ENCODE data around the gene RAD1.

RAD1 gene

GRCh38 chr5:34944460-34945047, 29.2 kb upstream of the RAD1 start:
- TF ChIP-seq CTCF (IDR thresholded peaks at IDR 0.05; ENCODE audit: poor library complexity, severe bottlenecking), result no peak
- no peaks in the 10 kb centered on the region for H3K9me3 ChIP-seq (ENCODE audit: severe bottlenecking)
- H3K27me3 ChIP-seq (ENCODE audit: insufficient read depth, poor library complexity, severe bottlenecking), result no peaks in the 10 kb centered on the region
- no peaks in the 10 kb centered on the region for H3K4me1 ChIP-seq (ENCODE audit: insufficient read depth, poor library complexity, severe bottlenecking)
- DNase-seq (ENCODE audit: low spot score), result no peak
- no peak overlapping the region for H3K27ac ChIP-seq (ENCODE audit: poor library complexity, severe bottlenecking)
- no peak overlapping the region for H3K4me3 ChIP-seq (ENCODE audit: severe bottlenecking)
- peaks cover 80% of the 10 kb centered on the region for H3K36me3 ChIP-seq (ENCODE audit: low read depth)
- ATAC-seq (ENCODE audit: low read depth), result no peak

- TF ChIP-seq CTCF (IDR thresholded peaks at IDR 0.05; ENCODE audit: poor library complexity, severe bottlenecking), result no peak
- H3K36me3 ChIP-seq (ENCODE audit: low read depth), result peaks cover 81% of the 10 kb centered on the region
These were observed 28.7 kb upstream of the RAD1 start for GRCh38 chr5:34944044-34944443.

GRCh38 chr5:34941936-34942335, 26.6 kb upstream of the RAD1 start:
- H3K27me3 ChIP-seq (ENCODE audit: insufficient read depth, poor library complexity, severe bottlenecking), result no peaks in the 10 kb centered on the region
- no peaks in the 10 kb centered on the region for H3K9me3 ChIP-seq (ENCODE audit: severe bottlenecking)
- DNase-seq (ENCODE audit: low spot score), result no peak
- no peaks in the 10 kb centered on the region for H3K4me1 ChIP-seq (ENCODE audit: insufficient read depth, poor library complexity, severe bottlenecking)
- TF ChIP-seq CTCF (IDR thresholded peaks at IDR 0.05; ENCODE audit: poor library complexity, severe bottlenecking), result no peak
- H3K27ac ChIP-seq (ENCODE audit: poor library complexity, severe bottlenecking), result no peak overlapping the region
- peaks cover 91% of the 10 kb centered on the region for H3K36me3 ChIP-seq (ENCODE audit: low read depth)
- H3K4me3 ChIP-seq (ENCODE audit: severe bottlenecking), result no peak overlapping the region
- no peak for ATAC-seq (ENCODE audit: low read depth)

More at GRCh38 chr5:34944044-34944443, 28.7 kb upstream of the RAD1 start:
- Histone ChIP-seq H3K4me3 (ENCODE audit: severe bottlenecking) (no peak overlapping the region), H3K9me3 (ENCODE audit: severe bottlenecking) (no peaks in the 10 kb centered on the region), H3K27ac (ENCODE audit: poor library complexity, severe bottlenecking) (no peak overlapping the region), H3K4me1 (ENCODE audit: insufficient read depth, poor library complexity, severe bottlenecking) (no peaks in the 10 kb centered on the region), H3K27me3 (ENCODE audit: insufficient read depth, poor library complexity, severe bottlenecking) (no peaks in the 10 kb centered on the region)
- DNase-seq (ENCODE audit: low spot score) (no peak), ATAC-seq (ENCODE audit: low read depth) (no peak)

- no peak overlapping the region for H3K27ac ChIP-seq (ENCODE audit: poor library complexity, severe bottlenecking)
- peaks cover 12% of the 10 kb centered on the region for H3K4me1 ChIP-seq (ENCODE audit: insufficient read depth, poor library complexity, severe bottlenecking)
- H3K9me3 ChIP-seq (ENCODE audit: severe bottlenecking), result no peaks in the 10 kb centered on the region
- H3K4me3 ChIP-seq (ENCODE audit: severe bottlenecking), result no peak overlapping the region
- H3K36me3 ChIP-seq (ENCODE audit: low read depth), result peaks cover 46% of the 10 kb centered on the region
- no peak for ATAC-seq (ENCODE audit: low read depth)
- no peak for TF ChIP-seq CTCF (IDR thresholded peaks at IDR 0.05; ENCODE audit: poor library complexity, severe bottlenecking)
- DNase-seq (ENCODE audit: low spot score), result no peak
- no peaks in the 10 kb centered on the region for H3K27me3 ChIP-seq (ENCODE audit: insufficient read depth, poor library complexity, severe bottlenecking)
These were observed 17.6 kb upstream of the RAD1 start for GRCh38 chr5:34932947-34933346.

GRCh38 chr5:34930870-34931269, 15.6 kb upstream of the RAD1 start:
- H3K27ac ChIP-seq (ENCODE audit: poor library complexity, severe bottlenecking), result peak overlapping the region; percentile 76
- no peaks in the 10 kb centered on the region for H3K9me3 ChIP-seq (ENCODE audit: severe bottlenecking)
- peaks cover 39% of the 10 kb centered on the region for H3K36me3 ChIP-seq (ENCODE audit: low read depth)
- no peaks in the 10 kb centered on the region for H3K27me3 ChIP-seq (ENCODE audit: insufficient read depth, poor library complexity, severe bottlenecking)
- H3K4me3 ChIP-seq (ENCODE audit: severe bottlenecking), result peak overlapping the region; percentile 86
- no peak for TF ChIP-seq CTCF (IDR thresholded peaks at IDR 0.05; ENCODE audit: poor library complexity, severe bottlenecking)
- DNase-seq (ENCODE audit: low spot score) (no peak), ATAC-seq (ENCODE audit: low read depth) (no peak)
- peaks cover 12% of the 10 kb centered on the region for H3K4me1 ChIP-seq (ENCODE audit: insufficient read depth, poor library complexity, severe bottlenecking)
